A549 (cell line): Measurements from ENCODE around the gene CORO2A. TPM values are rescaled to one million over a fixed set of nuclear protein-coding genes. Genes with fewer than 3 reads are reported as not detected.

Experiments used
- ATAC-seq, 2 experiments: fragments of 200-7000 bp in 1 of 2; fragments of >200 bp in 1 of 2; cut with Nextera tagmentation in 1 of 2; cut with Tn5 transposase in 1 of 2; 3 replicates each; pipeline versions ENCODE4 v1.8.0 to v1.9.1; 2018 to 2020; ENCODE audit warnings: mild to moderate bottlenecking in 1 of 2, moderate library complexity in 1 of 2
- CTCF ChIA-PET: fragments of 300-600 bp; sonication (Branson Sonifier 250); formaldehyde crosslinking; extraction: SDS; loops from one replicate; lab custom pipeline; 2021; ENCODE audit warnings: antibody characterized with exemption, inconsistent platforms; lab: Yijun Ruan, JAX
- POLR2A ChIA-PET: fragments of 350-600 bp; formaldehyde crosslinking; extraction: SDS; loops from one replicate; lab custom pipeline; 2021; ENCODE audit warnings: antibody characterized with exemption, inconsistent platforms; lab: Yijun Ruan, JAX
- DNase-seq, 2 experiments: peaks; one replicate each; pipeline versions ENCODE4 v3.0.0 to v3.0.0-alpha.2; 2011 to 2016; ENCODE audit warnings: low read depth in 1 of 2, low spot score in 1 of 2
- FAIRE-seq: peaks from 2 replicates; lab custom pipeline; 2011; peaks lifted over from hg19 to GRCh38; lab: Jason Lieb, UNC
- H3K27ac ChIP-seq, 2 experiments: fragments of >200 bp; sonication (Bioruptor Twin); formaldehyde crosslinking; 3 replicates each; pipeline ENCODE4 v1.5.1; 2016 to 2017
- H3K4me1 ChIP-seq: fragments of >200 bp; sonication (Bioruptor Twin); formaldehyde crosslinking; 3 replicates; pipeline ENCODE4 v1.6.1; 2016
- H3K4me2 ChIP-seq: fragments of >200 bp; sonication (Bioruptor Twin); formaldehyde crosslinking; 3 replicates; pipeline ENCODE4 v1.6.1; 2016
- H3K4me3 ChIP-seq: fragments of >200 bp; sonication (Bioruptor Twin); formaldehyde crosslinking; 3 replicates; pipeline ENCODE4 v1.5.1; 2016
- H3K9me3 ChIP-seq: fragments of >200 bp; sonication (Bioruptor Twin); formaldehyde crosslinking; 3 replicates; pipeline ENCODE4 v1.6.1; 2016
- BCL3 ChIP-seq: fragments of >200 bp; sonication (Bioruptor Twin); formaldehyde crosslinking; IDR thresholded peaks from 3 replicates; pipeline ENCODE4 v1.6.1; 2016
- BHLHE40 ChIP-seq: IDR thresholded peaks from 2 replicates; pipeline ENCODE4 v1.6.1; 2012; ENCODE audit warnings: low read depth, low read length, inconsistent platforms
- CBX8 ChIP-seq: fragments of 200-600 bp; sonication (generic); IDR thresholded peaks from 2 replicates; pipeline ENCODE4 v1.6.1; 2016
- CEBPB ChIP-seq, 2 experiments: fragments of >200 bp in 1 of 2; sonication (Bioruptor Twin) in 1 of 2; formaldehyde crosslinking in 1 of 2; IDR thresholded peaks; 2 replicates each; pipeline ENCODE4 v1.6.1; 2012 to 2016
- CHD2 ChIP-seq: fragments of 150-350 bp; IDR thresholded peaks from 2 replicates; pipeline ENCODE4 v1.6.1; 2014; ENCODE audit warnings: low read length; ENCODE audit not compliant: partially characterized antibody
- CTCF ChIP-seq: fragments of >200 bp; sonication (Bioruptor Twin); formaldehyde crosslinking; IDR thresholded peaks from 3 replicates; pipeline ENCODE4 v1.5.1; 2016
- ESRRA ChIP-seq: fragments of 150-350 bp; IDR thresholded peaks from 2 replicates; pipeline ENCODE4 v1.6.1; 2014; ENCODE audit warnings: mild to moderate bottlenecking, low read length, borderline replicate concordance
- FOSL2 ChIP-seq, 2 experiments: fragments of 450-650 bp in 1 of 2; fragments of >200 bp in 1 of 2; sonication (Bioruptor Twin) in 1 of 2; formaldehyde crosslinking; IDR thresholded peaks; 2 replicates each; pipeline versions ENCODE4 v1.5.0 to v1.6.1; 2016 to 2020; ENCODE audit warnings: mild to moderate bottlenecking in 1 of 2, moderate library complexity in 1 of 2
- FOXS1 ChIP-seq: fragments of 250-450 bp; sonication (Bioruptor Pico); IDR thresholded peaks from 2 replicates; pipeline ENCODE4 v1.5.0; 2020; ENCODE audit warnings: mild to moderate bottlenecking, moderate library complexity
- HOXA7 ChIP-seq: fragments of 250-450 bp; sonication (Bioruptor Pico); IDR thresholded peaks from 2 replicates; pipeline ENCODE4 v1.5.0; 2020; ENCODE audit warnings: mild to moderate bottlenecking, moderate library complexity
- HOXB13 ChIP-seq: fragments of 250-450 bp; sonication (Bioruptor Pico); IDR thresholded peaks from 2 replicates; pipeline ENCODE4 v1.5.0; 2020; ENCODE audit warnings: low read depth, mild to moderate bottlenecking, moderate library complexity
- HOXB5 ChIP-seq: fragments of 250-450 bp; sonication (Bioruptor Pico); IDR thresholded peaks from 2 replicates; pipeline ENCODE4 v1.5.0; 2020; ENCODE audit warnings: mild to moderate bottlenecking, moderate library complexity
- KDM5A ChIP-seq: fragments of 200-600 bp; sonication (generic); IDR thresholded peaks from 2 replicates; pipeline ENCODE4 v1.6.1; 2016; ENCODE audit warnings: antibody characterized with exemption, mild to moderate bottlenecking
- MAFK ChIP-seq: fragments of 450-650 bp; IDR thresholded peaks from 2 replicates; pipeline ENCODE4 v1.6.1; 2014; ENCODE audit not compliant: partially characterized antibody
- NFE2L2 ChIP-seq: fragments of 150-350 bp; conservative IDR thresholded peaks from 2 replicates; pipeline ENCODE4 v1.6.1; 2014; ENCODE audit warnings: low read length
- NR3C1 ChIP-seq: fragments of >200 bp; sonication (Bioruptor Twin); formaldehyde crosslinking; IDR thresholded peaks from 3 replicates; pipeline ENCODE4 v1.6.1; 2017
- POLR2A ChIP-seq: IDR thresholded peaks from 2 replicates; pipeline ENCODE4 v1.6.1; 2012; ENCODE audit warnings: mild to moderate bottlenecking, low read length
- RAD21 ChIP-seq, 2 experiments: fragments of >200 bp in 1 of 2; sonication (Bioruptor Twin) in 1 of 2; formaldehyde crosslinking in 1 of 2; IDR thresholded peaks in 1 of 2; conservative IDR thresholded peaks in 1 of 2; 2 replicates in 1 of 2; 3 replicates in 1 of 2; pipeline ENCODE4 v1.6.1; 2012 to 2018; ENCODE audit warnings: inconsistent platforms in 1 of 2
- TP53 ChIP-seq: fragments of 250-450 bp; sonication (Bioruptor Pico); IDR thresholded peaks from 2 replicates; pipeline ENCODE4 v1.5.0; 2021; ENCODE audit warnings: mild to moderate bottlenecking, moderate library complexity
- ZC3H11A ChIP-seq: fragments of 450-650 bp; IDR thresholded peaks from 2 replicates; pipeline ENCODE4 v1.6.1; 2014; ENCODE audit warnings: antibody characterized with exemption, mild to moderate bottlenecking
- ZFP36 ChIP-seq: fragments of 450-650 bp; IDR thresholded peaks from 2 replicates; pipeline ENCODE4 v1.6.1; 2014; ENCODE audit warnings: borderline replicate concordance; ENCODE audit not compliant: partially characterized antibody
- ZNF302 ChIP-seq: fragments of 250-450 bp; sonication (Bioruptor Pico); IDR thresholded peaks from 2 replicates; pipeline ENCODE4 v1.9.0; 2021; ENCODE audit warnings: inconsistent platforms, mild to moderate bottlenecking, moderate library complexity
- ZSCAN20 ChIP-seq: fragments of 250-450 bp; sonication (Bioruptor Pico); IDR thresholded peaks from 2 replicates; pipeline ENCODE4 v1.8.0; 2022; ENCODE audit warnings: mild to moderate bottlenecking, moderate library complexity
- WGBS: methylation state at CpG from one replicate; pipeline ENCODE4 v1.1.6; 2017; ENCODE audit errors: missing lambda C conversion rate; 5-methylcytosine and 5-hydroxymethylcytosine counted together
- polyA plus RNA-seq, 4 experiments: library from polyadenylated mRNA; depleted of rRNA in 3 of 4; stranded (reverse); fragments of >200 nt; fragmentation: RNase III in 1 of 4; extraction: RNeasy Plus Mini Kit Qiagen cat#74134 plus additional on column Dnase treatment in 1 of 4; gene quantifications; 2 replicates in 3 of 4; 3 replicates in 1 of 4; pipeline ENCODE4 v1.2.3, GENCODE V29; 2011 to 2017
- TF ChIP-seq, protein P1 (sequence below): IDR thresholded peaks from 2 replicates; pipeline ENCODE4 v1.6.1; 2012

Gene CORO2A
- polyA plus RNA-seq, 2 of the 4 experiments (the other 2 are of a cell fraction), result 0.49 to 2.0 TPM

DNA sequence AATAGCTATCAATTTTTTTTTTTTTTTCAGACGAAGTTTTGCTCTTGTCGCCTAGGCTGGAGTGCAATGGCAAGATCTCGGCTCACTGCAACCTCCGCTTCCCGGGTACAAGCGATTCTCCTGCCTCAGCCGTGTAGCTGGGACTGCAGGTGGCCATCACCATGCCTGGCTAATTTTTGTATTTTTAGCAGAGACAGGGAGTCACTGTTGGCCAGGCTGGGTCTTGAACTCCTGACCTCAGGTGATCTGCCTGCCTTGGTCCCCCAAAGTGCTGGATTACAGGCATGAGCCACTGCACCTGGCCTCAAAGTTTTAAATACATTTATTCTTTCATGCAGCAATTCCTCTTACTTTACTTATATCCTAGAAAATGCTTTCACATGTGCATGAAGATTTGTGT lies 91.0 kb downstream of the CORO2A start:
- WGBS, result 93% methylated on average over 7 of the region's 7 CpGs
- Histone ChIP-seq H3K4me3 (no peak overlapping the region), H3K9me3 (no peaks in the 10 kb centered on the region), H3K4me2 (no peak overlapping the region), H3K4me1 (no peaks in the 10 kb centered on the region), H3K27ac (no peak overlapping the region)
- POLR2A ChIA-PET, result no interaction called here
- DNase-seq (no peak), ATAC-seq (no peak), FAIRE-seq (no peak)
- TF ChIP-seq ESRRA, result no peak
- no peak for TF ChIP-seq ZC3H11A
- TF ChIP-seq FOXS1, result no peak
- TF ChIP-seq HOXB13, result no peak
- TF ChIP-seq NFE2L2, result no peak
- TF ChIP-seq CBX8, result no peak
- TF ChIP-seq CEBPB (IDR thresholded peaks at IDR 0.05), result no peak
- no peak for TF ChIP-seq ZSCAN20
- TF ChIP-seq ZNF302 (CRISPR knock-in tag), result no peak
- no peak for TF ChIP-seq HOXB5
- TF ChIP-seq MAFK, result no peak
- no peak for TF ChIP-seq POLR2A
- TF ChIP-seq RAD21 (conservative IDR thresholded peaks at IDR 0.05 in 1 of 2, IDR thresholded peaks at IDR 0.05 in 1 of 2), result no peak
- TF ChIP-seq CTCF, result no peak
- no peak for TF ChIP-seq BCL3
- TF ChIP-seq KDM5A, result no peak
- no peak for TF ChIP-seq CHD2
- no peak for TF ChIP-seq FOSL2 (IDR thresholded peaks at IDR 0.05)
- no peak for TF ChIP-seq FOSL2 (CRISPR knock-in tag; IDR thresholded peaks at IDR 0.05)
- CTCF ChIA-PET, result interaction anchor here (0.6 to 1.9 kb wide), 3 partner anchors 17 to 508 kb away, joined by 3 to 4 read pairs (median 3); no protein-coding TSS in a partner anchor

DNA sequence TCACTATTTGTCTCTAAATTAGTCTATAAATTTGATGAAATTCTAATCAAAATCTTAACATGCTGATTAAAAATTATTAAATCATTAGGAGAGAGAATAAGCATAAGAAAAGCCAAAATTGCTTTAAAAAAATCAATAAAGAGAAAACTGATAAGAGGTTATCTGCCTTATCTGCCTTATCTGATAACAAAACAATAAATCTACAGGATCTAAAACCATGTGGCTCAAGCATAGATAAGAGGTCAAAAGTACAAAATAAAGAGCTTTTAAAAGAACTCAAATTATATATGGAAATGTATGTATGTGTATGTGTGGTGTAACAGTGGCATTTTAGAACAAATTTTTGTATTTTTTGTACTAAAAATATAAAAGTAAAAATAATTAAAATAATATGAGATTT lies 92.0 kb downstream of the CORO2A start:
- H3K27ac ChIP-seq, result no peak overlapping the region
- no peak for ATAC-seq
- TF ChIP-seq BCL3 (no peak), TP53 (CRISPR knock-in tag) (no peak), ZFP36 (no peak), NR3C1 (no peak), FOSL2 (IDR thresholded peaks at IDR 0.05) (no peak), FOSL2 (CRISPR knock-in tag; IDR thresholded peaks at IDR 0.05) (no peak), HOXA7 (CRISPR knock-in tag) (no peak), BHLHE40 (no peak)
- TF ChIP-seq, protein P1, sequence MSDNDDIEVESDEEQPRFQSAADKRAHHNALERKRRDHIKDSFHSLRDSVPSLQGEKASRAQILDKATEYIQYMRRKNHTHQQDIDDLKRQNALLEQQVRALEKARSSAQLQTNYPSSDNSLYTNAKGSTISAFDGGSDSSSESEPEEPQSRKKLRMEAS, result no peak
- no peaks in the 10 kb centered on the region for H3K9me3 ChIP-seq
- ChIA-PET CTCF (interaction anchor here (1.9 kb wide), 1 partner anchor 17 kb away, joined by 4 read pairs; no protein-coding TSS in a partner anchor), POLR2A (no interaction called here)
- no peak for DNase-seq
- no peak for FAIRE-seq
- no peaks in the 10 kb centered on the region for H3K4me1 ChIP-seq
- no peak overlapping the region for H3K4me3 ChIP-seq
- H3K4me2 ChIP-seq, result no peak overlapping the region
